GM19351 (cell line): Measurements from ENCODE around the gene FAM81A.
"Not testable (repeated sequence)": the region's sequence is repeated elsewhere in the genome, so short reads cannot be mapped to it uniquely, and the experiment has no call there.

Source experiments
- ATAC-seq: cut with Tn5 transposase; IDR thresholded peaks from one replicate; pipeline ENCODE4 v1.9.1; 2021; ENCODE audit warnings: mild to moderate bottlenecking, moderate library complexity; ENCODE audit not compliant: unreplicated experiment

The FAM81A gene

DNA sequence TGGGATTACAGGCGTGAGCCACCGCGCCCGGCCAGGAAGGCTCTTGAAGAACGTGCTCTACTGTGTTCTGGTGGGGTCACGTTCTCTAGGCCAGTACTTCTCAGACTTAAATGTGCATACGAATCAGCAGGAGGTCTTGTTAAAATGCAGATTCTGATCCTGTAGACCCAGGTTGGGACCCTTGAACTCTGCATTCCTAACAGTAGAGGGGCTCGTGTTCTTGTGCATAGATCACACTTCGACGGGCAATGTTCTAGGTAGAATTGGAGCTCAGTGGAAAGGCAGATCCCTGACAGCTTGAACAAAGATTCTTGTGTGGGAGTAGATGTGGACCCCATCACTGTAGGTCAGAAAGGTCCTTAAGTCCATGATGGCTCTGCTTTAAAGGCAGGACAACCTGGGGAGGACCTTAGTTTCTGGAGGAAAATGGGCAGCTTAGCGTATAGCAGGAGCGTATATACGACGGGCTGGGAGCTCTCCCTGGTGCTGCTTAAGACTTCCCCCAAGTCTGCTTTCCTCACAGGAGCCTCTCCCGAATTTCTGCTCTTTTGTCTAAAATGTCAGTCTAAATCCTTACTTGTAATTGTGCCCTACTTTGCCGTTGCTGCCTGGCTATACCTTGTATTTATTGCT is 16.9 kb upstream of the FAM81A start:
- no peak for ATAC-seq

DNA sequence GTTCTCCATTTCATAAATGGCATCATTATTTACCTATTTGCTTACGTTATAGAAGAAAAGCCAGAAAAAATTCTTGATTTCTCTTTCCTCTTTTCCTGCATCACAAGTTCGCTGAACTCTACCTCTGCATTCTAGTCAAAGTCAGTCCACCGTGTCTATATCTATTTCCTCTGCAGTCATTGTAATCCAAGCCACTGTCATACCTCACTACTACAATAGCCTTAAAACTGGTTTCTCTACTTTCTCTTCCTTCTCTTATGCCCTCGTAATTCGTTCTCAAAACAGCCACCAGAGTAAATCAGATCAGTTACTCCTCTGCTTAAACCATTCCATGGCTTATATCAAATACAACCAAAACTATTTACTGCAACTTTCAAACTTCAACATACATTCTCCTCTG is 13.4 kb upstream of the FAM81A start:
- no peak for ATAC-seq

DNA sequence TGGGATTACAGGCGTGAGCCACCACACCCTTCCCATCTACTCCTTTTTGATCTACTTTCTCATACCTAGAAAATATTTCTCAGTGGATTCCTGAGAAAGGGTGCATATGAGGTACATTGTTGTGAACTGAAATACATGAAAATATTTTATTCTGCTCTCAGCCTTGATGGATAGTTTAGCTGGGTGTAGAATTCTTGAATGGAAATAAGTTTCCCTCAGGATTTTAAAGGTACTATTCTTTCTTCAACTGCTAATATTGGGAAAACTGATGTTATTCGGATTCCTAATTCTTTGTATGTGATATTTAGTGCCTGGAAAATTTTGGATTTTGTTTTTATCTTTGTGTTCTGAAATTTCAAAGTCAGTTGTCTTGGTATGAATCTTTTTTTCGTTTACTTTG is 9.1 kb upstream of the FAM81A start:
- not testable (repeated sequence) for ATAC-seq

DNA sequence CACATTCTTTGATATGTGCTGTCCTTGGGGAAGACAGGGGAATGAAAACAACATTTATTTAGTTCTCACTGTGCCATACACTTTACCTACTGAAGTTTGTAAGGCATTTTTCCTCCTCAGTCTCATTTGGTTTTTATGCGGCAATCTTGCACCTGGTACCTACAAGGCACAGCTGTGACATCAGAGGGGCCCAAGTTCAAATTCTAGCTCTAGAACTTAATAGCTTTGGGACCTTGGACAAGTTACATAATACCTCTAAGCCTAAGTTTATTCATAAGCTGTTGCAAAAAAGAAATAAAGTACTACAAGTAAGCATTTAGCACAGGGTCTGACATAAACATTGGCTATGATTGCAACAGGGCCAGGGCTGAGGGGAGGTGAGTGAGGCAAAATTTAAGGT is 5.6 kb upstream of the FAM81A start:
- ATAC-seq: no peak

DNA sequence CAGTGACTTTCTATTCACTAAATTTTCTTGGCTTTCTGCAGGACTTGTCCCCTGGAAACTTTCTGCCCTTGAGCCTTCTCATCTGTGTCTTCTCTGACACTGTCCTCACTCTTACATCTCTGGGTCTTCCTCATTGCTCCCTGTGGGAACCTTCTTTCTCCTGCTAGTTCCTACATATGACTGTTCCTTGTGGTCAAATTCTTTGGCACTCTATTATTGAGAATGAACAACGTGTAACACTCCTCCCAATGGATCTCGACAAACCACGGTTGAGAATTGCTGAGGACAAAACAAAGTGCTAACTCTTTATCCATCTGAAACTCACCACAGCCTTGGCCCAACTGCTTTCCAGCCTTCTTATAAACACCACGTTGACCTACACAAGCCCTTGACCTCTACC is 3.5 kb upstream of the FAM81A start:
- no peak for ATAC-seq

DNA sequence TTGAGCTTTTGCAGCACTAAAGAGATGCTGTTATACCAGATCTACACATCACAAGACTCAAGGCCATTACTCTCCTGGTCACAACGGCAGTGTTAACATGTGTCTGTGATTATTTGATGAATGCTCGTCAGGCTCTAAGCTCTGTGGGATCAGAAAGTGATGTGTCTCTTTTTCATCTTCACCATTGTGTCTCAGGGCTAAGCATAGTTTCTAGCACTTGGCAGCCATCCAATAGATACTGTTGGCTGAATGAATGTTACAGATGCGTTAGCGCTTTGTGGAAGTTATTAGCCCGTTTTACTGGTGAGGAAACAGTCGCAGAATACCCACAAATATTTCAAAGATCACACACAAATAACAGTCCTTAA is 1.2 kb upstream of the FAM81A start:
- no peak for ATAC-seq

DNA sequence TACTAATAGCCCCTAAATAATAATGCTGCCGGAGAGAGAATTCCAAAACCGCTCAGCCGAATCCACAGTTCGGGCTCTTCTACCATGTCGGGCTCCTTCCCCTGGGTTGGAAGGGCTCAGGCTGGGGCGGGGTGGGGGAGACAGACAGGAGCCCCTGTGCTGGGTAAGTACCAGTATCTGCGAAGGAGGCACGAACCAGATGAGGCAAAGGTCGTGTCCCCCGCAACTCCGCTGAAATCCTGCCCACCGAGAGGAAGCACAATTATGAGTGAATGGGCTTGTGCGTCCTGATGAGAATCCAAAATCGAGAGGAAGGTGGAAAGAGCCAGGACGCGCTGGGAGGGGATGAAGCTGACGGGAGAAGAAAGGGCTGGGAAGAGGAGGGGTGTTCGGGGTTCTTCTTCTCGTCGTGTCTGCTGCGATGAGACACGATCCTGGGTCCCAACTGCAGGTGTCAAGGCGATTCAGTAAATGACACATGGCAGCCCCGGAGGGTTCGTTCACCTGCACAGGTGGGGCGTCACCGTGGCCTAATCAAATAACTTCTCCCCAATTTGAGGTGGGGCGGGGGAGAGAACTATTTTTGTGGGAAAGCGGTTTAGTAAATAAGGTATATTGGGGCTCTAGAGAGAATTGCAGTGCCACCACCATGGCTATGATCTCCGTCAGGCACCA is 707 bp upstream of the FAM81A start:
- no peak for ATAC-seq

DNA sequence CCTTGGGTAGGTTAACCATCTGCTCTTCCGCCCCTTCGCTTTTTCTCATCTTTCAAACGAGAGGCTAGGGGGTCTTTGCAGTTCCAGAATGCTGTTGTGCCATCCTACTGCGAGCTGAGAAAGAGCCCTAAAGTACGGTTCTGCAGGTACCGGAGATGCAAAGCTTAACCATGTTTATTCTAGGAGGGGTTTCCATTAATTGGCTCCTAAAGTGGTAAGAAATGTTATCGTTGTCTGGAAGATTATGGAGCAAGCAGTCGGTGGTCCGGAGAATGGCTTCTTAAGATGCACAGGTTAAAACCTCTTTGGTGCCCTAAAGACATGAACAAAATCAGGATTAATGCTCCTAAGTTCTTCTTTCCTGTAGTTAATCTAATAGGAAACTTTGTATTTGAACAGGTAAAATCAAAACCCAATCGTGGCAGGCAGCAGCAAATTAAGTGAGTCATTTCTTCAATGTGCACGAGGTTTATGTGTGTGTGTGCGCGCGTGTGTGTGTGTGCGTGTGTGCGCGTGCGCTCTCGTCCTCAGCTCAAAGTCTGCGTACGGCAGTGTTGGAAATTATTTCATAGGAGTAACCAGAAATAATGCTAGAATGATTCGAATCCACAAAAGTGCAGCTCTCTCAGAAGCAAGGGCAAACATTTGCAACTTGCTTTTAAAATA is 772 bp downstream of the FAM81A start:
- no peak for ATAC-seq

DNA sequence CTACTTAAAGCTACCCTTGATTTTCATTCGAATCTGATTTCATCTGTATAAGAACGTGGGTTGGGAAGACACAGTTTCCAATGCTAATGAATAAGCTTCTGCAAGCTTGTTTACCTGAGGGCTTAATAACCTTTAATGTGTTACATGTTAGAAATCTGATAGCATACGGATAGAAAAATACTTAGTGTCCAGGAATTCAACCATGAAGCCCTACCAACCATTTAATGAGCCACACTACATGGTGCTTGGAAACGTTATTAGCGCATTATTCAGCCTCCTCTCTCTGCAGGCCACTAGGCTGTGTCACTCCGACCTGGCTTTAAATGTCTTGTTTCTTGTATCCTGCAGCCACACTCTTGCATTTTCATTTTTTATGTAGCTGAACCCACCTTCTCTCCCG is 1.6 kb downstream of the FAM81A start:
- no peak for ATAC-seq

DNA sequence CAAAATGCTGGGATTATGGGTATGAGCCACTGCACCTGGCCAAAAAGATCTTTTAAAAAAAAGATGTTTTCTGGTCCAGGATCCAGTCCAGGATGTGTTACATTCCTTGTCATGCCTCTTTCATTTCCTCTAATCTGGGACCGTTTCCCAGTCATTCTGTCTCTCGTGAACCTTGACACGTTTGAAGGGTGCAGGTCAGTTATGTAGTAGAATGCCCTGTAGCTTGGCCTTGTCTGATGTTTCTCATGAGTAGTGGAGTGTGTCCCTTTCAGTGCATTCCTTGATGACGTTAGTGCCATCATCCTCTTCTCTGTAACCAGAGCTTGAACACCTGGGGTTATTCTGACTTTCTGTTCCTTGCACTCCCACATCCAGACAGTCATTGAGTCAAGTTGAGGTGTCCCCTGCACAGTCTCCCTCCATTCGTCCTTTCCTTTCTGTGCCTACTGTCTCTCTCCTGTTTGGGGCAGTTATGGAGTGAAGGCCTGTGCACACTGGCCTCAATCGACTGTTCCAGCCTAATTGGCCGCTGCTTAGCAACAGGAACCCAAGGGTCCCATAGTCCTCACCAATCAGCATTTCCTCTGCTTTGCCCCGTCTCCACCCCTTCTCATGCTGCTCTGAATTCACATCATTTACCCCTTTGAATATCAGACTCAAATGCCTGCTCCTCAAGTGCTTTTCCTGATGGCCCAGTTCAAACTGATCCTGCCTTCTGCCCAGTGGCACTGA is 5.5 kb downstream of the FAM81A start:
- no peak for ATAC-seq

DNA sequence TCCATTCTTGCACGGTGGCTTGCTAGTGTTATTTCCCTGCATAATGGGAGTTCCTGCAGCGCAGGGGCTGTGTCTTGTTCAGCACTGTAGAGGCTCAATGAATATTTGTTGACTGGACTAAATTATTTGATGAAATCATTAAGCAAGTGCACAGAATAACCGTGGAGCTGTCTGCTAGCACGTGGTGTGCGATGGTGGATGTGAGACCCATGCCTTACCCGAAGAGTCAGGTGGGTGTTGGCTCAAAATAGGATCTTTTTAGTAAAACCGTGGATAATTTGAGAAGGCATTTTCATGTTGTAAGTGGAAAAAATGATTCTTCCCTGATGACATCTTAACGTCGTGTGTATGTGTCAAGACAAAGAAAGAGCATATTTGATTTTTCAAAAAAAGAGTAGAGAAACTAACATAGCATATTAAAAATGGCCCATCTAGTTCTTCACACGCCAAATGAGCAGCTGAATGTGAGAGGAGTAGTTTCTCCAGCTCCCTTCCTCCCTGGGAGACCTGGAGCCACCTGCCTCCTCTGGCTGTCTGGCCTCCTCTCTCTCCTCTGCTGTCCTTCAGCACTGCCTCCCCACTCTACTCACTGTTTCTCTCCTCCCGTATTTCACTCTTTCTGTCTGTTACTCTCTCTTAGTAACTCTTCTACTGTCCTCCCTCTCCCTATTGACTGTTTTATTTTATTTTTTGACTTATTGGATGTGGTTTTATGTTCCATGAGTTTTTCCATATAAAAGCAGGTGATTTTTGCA is 6.3 kb downstream of the FAM81A start:
- ATAC-seq: no peak

DNA sequence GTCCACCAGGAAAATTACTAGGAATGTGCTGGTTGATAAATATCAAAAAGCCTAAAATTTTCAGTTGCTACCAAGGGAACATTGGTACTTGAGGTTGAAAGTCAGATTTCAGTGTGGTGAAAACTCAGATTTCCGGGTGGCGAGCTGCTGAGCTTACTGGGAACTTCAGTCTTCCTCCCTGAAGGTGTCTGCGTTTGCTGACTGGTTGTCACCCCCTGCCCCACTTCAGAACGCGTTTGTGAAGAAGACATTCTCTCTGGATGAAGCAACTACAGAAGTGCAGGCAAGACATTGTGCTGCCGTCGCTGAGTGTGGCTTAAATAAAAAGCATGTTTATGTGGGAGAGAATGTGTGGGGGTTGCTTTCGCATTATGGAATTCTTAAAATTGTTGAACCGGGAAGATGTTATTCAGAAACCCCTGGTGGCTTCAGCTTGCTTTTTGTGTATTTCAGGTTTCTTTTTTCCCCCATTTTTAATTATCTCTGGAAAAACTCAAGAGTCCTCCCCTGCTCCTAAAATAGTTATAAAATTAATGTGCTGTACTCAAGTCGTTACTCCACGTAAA is 7.1 kb downstream of the FAM81A start:
- ATAC-seq: no peak

DNA sequence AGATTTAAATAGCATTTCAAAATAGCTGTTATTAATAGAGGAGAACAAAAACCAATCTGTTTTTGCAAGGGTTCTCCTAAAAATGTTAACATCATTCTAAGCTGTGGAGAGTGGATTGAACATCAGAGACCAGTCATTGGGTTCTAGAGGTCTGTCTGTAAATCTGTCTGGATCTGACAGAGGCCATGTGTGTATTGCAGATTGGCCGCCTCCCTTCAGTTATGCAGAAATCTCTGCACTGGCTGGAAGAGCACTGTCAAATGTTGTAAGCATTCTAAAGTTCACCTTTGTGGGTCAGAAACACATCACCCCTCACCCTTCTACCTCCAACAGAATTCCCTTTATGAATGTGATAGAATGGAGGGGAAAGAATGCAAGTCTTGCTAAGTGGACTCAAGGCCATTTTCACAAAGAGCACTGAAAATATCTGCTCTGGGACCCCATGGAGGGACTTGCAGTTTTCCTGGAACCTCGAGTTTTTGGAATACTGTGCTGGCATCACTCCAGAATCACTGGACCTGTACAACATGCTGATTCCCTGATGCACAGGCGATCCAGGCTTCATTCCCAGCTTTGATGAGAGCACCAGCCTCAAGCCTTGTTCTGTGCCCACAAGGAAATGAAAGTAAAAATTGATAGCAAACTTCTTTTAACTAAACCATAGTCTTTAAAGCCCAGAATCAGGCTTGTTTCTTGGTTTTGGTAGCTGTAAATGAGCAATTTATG is 8.4 kb downstream of the FAM81A start:
- no peak for ATAC-seq

DNA sequence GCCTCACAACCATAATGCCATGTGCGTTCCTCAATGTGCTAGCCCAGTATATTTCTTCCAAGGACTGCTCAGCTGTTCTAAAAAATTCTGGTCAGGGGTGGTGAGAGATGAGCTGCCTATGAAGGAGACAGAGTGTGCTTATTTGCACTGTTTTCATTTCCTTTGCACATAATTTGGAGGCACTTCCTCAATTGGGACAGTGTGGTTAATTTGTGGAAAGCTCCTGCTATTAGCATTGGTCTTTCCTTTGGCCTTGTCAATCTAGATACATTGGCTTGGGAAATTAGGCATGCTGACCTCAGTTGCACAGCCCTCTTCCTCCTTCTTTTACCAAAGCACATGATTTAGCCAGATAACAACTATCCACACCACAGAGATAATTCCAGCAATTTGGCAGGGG is 9.4 kb downstream of the FAM81A start:
- ATAC-seq: no peak

DNA sequence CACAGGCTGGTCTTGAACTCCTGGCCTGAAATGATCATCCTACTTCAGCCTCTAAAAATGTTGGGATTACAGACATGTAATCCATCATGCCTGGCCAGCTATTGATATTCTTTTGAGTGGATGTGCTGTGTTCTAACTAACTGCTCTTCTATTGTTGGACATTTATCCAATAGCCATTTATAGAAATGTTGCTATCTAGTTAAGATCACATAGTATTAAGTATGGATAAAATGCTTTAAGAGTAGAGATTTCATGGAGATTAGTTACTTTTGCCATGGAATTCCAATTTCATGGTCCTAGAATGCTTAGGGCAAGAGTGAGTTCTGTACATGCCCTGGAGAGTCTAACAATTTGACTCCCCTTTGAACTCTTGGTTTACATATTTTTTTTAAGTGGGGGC is 10.9 kb downstream of the FAM81A start:
- no peak for ATAC-seq

DNA sequence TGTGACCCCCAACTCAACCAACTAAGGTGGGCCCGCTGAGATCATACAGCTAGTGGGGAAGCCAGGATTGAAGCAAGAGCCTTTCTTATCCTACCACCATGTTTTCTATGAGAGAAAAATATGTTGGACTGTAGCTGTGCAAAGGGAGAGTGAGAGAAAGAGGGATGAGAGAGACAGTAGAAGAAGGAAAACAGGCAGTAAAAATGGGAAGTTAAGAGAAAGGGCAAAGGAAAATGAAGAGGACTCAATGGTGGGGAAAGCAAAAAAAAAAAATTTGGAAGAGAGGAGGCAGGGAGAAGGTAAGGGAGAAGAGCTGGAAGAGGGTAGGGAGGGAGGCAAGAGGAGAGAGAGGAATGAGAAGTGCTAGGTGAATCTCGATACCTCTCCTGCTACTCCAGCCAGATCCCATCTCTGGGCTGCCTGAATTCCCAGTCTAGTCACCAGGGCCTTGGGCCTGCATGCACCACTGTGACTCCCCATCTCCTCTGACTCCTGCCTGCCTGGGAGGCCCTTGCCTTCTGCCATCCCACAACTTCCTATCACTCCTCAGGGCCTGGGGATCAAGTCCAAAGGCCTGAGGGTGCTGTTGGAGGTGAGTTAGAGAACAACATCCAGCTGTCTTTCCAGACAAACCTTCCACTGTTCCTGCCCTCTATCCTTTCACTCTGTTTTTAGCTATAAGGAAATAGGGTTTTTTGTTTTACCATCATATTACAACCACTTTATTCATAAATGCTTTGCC is 15.7 kb downstream of the FAM81A start:
- no peak for ATAC-seq

DNA sequence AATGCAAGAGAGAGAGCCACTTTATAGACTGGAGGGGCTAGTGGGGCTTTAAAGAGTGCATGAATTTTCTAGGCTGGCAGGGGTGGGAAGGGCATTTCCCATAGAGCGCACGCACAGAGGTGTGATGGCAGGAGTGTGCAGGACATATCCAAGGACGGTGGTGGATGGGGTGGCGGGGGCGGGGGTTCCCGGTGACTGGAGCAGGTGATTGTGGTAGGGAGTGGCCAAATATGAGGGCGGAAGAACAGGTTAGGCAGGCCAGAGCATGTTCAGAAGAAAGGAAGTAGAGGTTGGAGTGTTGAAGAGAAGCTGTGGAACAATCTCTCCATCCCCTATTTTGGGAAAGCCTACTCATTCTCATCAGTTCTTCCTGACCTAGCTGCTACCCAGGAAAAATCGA is 18.1 kb downstream of the FAM81A start:
- no peak for ATAC-seq

DNA sequence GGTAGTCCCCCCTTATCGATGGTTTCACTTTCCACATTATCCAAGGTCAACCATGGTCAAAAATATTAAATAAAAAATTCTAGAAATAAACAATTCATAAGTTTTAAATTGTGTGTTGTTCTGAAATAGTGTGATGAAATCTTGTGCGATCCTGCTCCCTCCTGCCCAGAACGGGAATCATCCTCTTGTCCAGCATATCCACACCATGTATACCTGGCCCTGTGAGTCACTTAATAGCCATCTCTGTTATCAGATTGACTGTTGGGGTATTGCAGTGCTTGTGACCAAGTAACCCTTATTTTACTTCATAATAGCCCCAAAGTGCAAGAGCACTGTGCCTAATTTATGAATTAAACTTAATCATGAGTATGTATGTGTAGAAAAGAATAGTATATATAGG is 19.1 kb downstream of the FAM81A start:
- no peak for ATAC-seq

DNA sequence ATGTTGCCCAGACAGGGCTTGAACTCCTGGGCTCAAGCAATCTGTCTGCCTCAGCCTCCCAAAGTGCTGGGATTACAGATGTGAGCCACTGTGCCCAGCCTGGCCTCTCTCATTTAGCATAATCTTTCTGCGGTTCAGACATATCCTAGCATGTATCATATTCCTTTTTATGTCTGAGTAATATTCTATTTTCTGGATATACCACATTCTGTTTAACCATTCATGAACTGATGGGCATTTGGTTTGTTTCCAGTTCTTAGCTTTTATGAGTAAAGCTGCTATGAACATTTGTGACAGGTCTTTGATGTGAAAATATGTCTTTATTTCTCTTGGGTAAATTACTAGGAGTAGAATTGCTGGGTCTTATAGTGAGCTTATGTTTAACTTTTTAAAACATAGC is 23.5 kb downstream of the FAM81A start:
- ATAC-seq: no peak
